HG03521 (cell line): Measurements from ENCODE around the gene MYH10.
"Not testable (repeated sequence)": the region's sequence is repeated elsewhere in the genome, so short reads cannot be mapped to it uniquely, and the experiment has no call there.

Experiments used
- ATAC-seq: cut with Tn5 transposase; IDR thresholded peaks from one replicate; pipeline ENCODE4 v1.9.1; 2021; ENCODE audit warnings: mild to moderate bottlenecking, moderate library complexity; ENCODE audit not compliant: unreplicated experiment

Gene MYH10

GRCh38 chr17:8558144-8558543 lies 72.4 kb downstream of the MYH10 start:
- ATAC-seq: no peak

DNA sequence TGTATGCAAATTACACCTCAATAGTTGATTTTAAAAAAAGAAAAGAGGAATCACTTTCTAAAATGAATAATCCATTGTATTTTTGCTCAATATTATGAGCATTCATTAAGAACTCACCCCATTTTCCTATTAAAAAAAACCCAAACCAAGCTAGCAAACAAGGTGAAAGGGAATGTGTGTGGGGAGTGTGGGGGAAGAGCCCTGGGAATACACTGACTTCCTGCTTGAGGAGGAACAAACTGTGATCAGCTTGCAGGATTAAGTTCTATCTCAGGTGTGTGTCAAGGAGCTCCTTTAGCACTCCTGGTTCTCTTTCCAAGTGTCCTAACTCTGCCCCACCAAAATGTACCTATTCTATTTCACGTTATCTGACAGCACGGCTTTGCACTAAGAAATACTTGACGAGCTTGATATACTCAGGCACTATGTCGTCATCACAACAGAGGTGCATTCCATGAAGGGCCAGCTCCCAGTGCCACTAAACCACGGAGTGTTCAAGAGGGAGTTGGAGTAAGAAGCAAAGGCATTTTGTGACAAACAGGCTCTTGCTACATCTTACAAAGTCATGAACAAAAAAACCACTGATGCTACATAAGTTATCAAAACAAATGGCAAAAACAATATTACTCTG lies 73.2 kb downstream of the MYH10 start:
- ATAC-seq: no peak

DNA sequence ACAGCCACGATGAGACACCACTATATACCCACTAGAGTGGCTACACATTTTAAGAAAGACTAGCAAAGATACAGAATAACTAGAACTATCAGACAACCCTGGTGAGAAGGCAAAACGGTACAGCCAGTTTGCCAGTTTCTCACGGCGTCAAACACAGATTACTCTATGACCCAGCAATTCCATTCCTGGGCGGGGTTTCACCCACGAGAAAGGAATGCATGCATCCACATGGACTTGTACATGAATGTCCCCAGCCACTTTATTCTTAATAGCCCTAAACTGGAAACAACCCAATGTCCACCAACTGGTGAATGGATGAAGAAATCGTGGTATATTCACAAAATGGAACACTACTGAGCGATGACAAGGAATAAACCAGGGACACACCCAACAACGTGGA lies 74.5 kb downstream of the MYH10 start:
- ATAC-seq: no peak

DNA sequence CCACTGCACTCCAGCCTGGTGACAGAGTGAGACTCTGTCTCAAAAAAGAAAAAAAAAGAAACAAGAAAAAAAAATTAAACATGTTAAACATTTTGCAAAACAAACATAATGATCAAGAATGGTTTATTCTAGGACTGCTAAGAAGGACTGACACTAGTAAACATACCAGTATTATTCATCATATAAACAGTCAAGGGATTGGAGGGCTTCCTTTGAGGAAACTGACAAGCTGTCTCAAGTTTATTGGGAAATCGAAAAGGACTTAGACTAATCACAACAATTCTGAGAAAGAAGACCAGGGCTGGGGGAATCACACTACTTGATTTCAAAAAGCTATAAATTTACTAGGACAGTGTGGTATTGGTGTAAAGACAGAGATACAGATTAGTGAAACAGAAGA lies 75.5 kb downstream of the MYH10 start:
- no peak for ATAC-seq

GRCh38 chr17:8552577-8553320 lies 77.8 kb downstream of the MYH10 start:
- no peak for ATAC-seq

GRCh38 chr17:8542599-8543502 lies 87.7 kb downstream of the MYH10 start:
- no peak for ATAC-seq

DNA sequence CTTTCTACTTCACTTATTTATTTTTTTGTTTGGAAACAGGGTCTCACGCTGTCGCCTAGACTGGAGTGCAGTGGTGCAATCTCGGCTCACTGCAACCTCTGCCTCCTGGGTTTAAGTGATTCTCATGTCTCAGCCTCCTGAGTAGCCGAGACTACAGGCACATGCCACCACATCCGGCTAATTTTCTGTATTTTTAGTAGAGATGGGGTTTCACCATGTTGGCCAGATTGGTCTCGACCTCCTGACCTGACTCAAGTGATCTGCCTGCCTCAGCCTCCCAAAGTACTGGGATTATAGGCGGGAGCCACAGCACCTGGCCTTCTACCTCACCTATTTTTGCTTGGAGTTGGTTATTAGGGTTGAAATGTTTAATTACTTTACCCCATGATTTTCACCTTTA lies 90.5 kb downstream of the MYH10 start:
- not testable (repeated sequence) for ATAC-seq

GRCh38 chr17:8537734-8538133 lies 92.8 kb downstream of the MYH10 start:
- ATAC-seq: no peak

DNA sequence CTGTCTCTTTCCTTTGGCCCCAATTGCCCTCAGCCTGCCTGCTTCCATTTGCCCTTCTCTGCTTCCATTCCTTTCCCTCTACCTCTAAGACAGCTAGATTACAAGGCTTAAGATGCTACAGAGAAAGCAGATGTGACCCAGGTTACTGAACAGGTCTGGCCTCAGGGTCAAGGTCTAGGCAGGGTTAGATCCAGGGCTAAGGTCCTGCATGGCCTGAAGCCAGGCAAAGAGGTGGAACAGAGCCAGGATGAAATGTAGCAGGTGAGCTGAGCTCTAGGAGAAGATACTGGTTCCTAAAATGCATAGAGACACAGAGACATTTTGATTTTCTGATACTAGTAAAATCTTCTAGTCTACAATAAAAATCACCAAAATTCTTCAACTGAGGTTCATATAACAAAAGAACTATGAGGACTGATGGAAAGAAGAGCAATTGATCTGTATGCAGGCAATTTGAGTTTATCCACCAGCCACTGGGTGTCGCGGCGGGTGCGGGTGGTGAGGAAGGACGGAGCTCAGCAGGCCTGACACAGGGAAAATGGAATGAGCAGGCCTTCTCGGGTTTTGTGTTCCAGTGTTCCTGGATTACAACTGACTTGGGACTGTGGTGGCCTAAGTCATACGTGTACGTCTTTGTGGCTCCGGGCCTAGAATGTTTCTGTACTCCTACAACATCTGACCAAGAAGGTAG lies 95.9 kb downstream of the MYH10 start:
- no peak for ATAC-seq

DNA sequence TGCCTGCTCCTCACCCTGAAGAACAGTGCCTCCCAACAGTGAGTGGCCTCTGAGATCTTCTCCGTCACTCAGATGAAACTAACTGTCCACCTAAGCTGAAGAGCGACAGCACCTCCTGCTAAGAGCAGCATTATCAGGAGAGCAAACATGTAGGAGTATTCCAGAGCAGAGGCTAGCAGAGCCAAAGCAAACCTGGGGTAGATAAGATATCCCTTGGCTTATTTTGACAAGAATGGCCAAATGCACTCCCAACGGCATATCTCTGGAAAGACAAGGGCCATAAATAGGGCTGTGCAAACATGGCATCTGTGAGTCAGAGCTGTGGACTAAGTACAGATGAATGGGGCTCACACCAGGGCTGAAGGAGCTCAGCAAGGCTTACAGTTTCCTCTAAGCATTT lies 98.5 kb downstream of the MYH10 start:
- ATAC-seq: no peak

GRCh38 chr17:8522577-8522976 lies 107.9 kb downstream of the MYH10 start:
- no peak for ATAC-seq

DNA sequence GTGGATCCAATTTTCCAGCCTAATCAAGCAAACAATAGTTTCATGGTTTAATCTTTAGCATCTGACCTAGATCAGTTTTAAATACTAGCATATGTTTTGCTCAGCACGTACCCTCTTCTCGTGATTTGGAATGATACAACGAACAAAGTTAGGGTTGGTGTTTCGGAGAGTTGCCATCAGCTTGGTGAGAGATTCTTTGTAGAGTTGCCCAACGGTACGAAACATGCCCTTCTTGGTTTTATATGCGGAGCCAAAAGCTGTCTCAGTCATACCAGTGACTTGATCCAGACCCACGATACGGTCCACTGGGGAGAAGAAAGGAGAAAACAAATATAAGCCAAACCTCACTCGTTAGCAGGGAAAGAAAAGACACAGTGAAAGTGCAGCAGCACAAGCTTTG lies 109.5 kb downstream of the MYH10 start:
- ATAC-seq: no peak

DNA sequence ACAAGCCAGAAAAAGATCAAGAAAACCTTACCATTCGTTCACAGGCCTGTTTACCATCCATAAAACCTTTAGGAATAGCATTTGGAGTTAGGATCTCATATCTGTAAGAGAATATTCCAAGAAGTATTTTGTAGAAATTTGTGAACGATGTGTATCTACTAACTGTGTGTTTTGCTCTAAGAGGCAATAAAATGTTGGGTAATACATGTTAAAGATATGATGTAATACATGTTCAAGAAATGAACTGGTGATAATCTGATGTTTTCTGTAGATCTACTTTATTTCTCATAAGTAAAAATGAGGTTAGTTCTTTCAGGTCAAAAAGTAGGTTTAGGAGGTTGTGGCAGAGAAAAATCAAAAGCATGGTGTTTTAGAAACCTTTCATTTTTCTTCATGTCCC lies 111.7 kb downstream of the MYH10 start:
- no peak for ATAC-seq

DNA sequence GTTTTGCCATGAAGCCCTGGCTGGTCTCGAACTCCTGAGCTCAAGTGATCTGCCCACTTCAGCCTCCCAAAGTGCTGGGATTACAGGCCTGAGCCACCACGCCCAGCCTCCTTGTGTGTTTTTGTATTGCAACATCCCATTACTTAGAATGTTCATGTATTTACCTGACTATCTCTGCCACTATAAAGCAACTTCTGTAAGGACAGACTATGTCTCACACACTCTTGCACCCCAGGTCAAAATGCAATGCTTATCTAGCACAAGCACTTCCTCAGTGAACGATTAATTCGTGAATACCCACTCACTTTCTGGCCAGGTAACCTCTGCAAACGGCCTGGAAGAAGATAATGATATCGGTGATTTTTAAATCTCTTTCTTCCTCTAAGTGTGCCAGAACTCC lies 112.2 kb downstream of the MYH10 start:
- no peak for ATAC-seq

DNA sequence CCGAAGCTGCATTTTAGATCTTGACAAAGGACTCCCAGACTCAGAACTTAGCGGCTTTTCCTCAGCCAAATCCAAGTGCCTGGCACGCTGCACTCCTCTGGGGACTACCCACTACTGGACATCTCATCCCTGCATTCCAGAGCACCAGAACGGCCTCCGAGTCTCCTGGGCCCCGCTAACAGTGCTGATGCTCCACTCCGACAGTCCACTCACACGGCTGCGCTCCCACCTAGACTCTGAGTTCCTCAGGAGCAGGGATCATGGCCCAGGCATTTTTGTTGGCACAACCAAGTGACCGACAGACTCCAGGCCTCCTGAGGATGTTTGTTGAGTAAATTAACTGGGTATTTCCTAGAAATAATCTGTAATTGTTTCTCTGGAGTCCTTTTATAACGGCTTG lies 115.7 kb downstream of the MYH10 start:
- ATAC-seq: no peak

- ATAC-seq: no peak
Observed at GRCh38 chr17:8506145-8506544, 124.4 kb downstream of the MYH10 start.

- ATAC-seq: no peak
Observed at GRCh38 chr17:8504460-8505207, 125.9 kb downstream of the MYH10 start.

- ATAC-seq: no peak
Observed at GRCh38 chr17:8503807-8504206, 126.7 kb downstream of the MYH10 start.

DNA sequence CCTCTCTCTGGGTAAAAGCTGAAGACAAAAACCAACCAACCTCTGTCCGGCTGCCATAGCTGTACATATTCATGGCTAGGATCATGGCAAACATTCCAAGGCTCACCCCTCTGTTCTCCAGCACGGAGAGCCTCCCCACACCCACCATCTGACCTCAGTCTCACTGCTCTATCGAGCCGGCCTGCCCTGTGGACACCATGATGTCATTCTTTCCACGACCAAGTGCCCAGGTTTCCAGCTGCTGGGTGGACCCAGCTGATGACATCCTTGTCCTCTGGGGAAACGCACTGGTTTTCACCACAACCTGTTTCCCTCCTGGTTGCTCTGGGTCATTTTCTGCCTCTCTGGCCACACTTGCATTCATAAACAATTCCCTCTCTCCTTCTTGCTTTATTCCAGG lies 127.2 kb downstream of the MYH10 start:
- ATAC-seq: no peak

DNA sequence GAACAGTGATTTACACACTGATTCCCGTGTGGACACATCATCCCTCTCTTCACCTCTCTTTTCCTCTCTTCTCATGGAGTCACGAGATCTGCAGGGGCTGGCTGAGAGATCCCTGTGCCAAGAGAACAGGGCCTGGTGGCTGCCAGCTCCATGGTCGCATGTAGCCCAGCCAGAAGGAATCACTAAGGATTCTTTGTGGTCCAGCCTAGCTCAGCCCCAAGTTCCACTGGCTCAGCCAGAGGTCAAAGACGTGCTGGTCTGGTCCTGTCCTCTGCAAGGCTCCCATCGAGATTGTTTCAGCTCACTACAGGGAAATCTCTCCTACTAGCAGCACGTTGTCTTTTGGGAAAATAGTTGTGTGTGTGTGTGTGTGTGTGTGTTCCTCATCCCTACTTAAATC lies 128.4 kb downstream of the MYH10 start:
- no peak for ATAC-seq
